GM12801 (cell line): Measurements from ENCODE around the gene SMARCB1.

Experiments used
- CTCF ChIP-seq: IDR thresholded peaks from one replicate; pipeline ENCODE4 v1.5.1; 2011; ENCODE audit warnings: control low read depth; ENCODE audit not compliant: insufficient read length; ENCODE audit errors: extremely low read depth

SMARCB1 gene

GRCh38 chr22:23801238-23801821 is 14.6 kb downstream of the SMARCB1 start:
- no peak for TF ChIP-seq CTCF

- TF ChIP-seq CTCF, result no peak
Observed at GRCh38 chr22:23801886-23802377, 15.2 kb downstream of the SMARCB1 start.

- TF ChIP-seq CTCF, result no peak
Observed at GRCh38 chr22:23803001-23803819, 16.4 kb downstream of the SMARCB1 start.

GRCh38 chr22:23804781-23805291 is 18.1 kb downstream of the SMARCB1 start:
- TF ChIP-seq CTCF, result no peak

GRCh38 chr22:23806837-23807236 is 20.1 kb downstream of the SMARCB1 start:
- no peak for TF ChIP-seq CTCF

GRCh38 chr22:23812378-23812777 is 25.6 kb downstream of the SMARCB1 start:
- no peak for TF ChIP-seq CTCF

- TF ChIP-seq CTCF, result no peak
Observed at GRCh38 chr22:23815541-23816155, 28.9 kb downstream of the SMARCB1 start.
